AG09319 (cell line): ENCODE measurements around the gene USP6.
A peak's percentile ranks its signal among the peaks of the same experiment; 100 is the strongest.
"Not testable (repeated sequence)": the region's sequence is repeated elsewhere in the genome, so short reads cannot be mapped to it uniquely, and the experiment has no call there.

Experiments used
- DNase-seq: peaks from one replicate; pipeline ENCODE4 v3.0.0-alpha.2; 2010; ENCODE audit warnings: low read depth; ENCODE audit errors: extremely low read depth
- CTCF ChIP-seq: IDR thresholded peaks from 2 replicates; pipeline ENCODE4 v1.5.1; 2011; ENCODE audit warnings: low read depth, mild to moderate bottlenecking, inconsistent platforms, low read length, moderate library complexity

The USP6 gene

DNA sequence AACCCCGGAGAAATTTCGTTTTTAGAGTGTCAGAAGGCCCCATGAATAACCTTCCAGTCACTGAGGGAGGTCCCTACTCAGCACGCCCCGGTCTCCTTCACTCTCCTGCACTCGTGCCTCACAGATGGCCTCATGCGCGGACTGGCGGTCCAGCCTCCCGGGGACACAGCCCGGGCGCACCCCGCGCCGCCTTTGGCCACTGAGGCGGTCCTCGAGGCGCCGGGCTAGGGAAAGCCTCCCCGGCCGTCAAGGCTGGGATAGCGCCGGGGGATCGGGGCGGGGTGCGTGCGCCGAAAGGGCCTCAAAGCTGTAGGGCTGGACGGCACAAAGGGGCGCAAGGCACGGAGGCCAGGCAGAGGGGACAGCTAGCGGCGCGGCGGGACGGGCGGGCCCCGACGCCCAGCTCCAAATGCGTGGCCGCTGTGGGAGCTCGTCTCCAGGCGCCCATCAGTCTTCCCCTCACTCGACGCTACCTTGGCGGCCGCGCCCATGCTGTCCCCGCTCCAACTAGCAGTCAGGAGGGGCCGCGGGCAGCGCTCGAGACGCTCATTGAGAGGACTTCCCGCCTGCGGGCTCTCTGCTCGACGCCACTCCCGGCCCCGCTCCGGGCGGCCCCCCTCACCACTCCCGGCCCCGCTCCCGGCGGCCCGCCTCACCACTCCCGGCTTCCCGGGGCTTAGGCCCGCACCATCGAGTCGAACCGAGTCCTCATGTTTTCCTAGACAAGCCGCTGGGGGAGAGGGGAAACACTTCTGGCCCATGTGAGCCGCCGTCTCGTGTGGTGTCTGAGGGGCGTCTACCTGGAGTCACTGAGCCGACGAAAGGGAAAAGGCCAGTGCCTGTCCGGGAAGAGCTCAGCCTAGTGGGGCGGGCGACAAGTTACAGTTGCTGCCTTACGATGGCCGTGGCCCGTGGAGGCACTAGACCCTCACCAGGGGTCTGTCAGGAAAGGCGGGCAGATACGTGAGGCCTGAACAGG is at the start of gene USP6:
Gene USP6, plus strand, starts transcription at position 360 of the 979 bp plus-strand sequence. CDS start 14,336 bp downstream, outside the sequence.
- no peak for DNase-seq

GRCh38 chr17:5068236-5068635 is 47.6 kb upstream of the USP6 start:
- no peak for DNase-seq
- TF ChIP-seq CTCF: no peak

More for the DNA sequence above, at the start of gene USP6:
- TF ChIP-seq CTCF: no peak

- no peak for DNase-seq
- TF ChIP-seq CTCF: no peak
These were observed 46.1 kb upstream of the USP6 start for GRCh38 chr17:5069724-5070123.

GRCh38 chr17:5075472-5075871 is 40.4 kb upstream of the USP6 start:
- not testable (repeated sequence) for DNase-seq

DNA sequence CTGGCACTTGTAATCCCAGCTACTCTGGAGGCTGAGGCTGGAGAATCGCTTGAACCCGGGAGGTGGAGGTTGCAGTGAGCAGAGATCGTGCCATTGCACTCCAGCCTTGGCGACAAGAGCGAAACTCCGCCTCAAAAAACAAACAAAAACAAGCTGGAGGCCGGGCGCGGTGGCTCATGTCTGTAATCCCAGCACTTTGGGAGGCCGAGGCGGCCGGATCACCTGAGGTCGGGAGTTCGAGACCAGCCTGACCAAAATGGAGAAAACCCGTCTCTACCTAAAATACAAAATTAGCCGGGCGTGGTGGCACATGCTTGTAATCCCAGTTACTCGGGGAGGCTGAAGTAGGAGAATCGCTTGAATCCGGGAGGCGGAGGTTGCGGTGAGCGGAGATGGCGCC is 38.6 kb upstream of the USP6 start:
- not testable (repeated sequence) for DNase-seq

DNA sequence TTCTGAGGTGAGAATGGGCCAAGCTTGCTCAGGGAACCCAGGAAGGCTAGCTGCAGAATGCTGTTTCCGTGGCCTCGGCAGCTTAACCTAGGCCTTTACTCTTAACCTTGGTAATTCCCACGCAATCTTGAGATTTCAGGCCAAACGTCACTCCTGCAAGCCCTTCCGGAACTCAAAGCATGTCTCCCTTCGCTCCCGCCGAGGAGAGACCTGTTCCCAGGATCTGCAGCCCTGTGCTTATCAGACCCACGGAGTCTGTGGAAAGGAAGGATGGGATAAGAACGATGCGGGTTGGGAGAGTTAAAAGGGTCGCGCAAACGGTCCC is 38.1 kb upstream of the USP6 start:
- TF ChIP-seq CTCF: no peak
- no peak for DNase-seq

GRCh38 chr17:5078106-5079028 is 37.5 kb upstream of the USP6 start, which contains the start of gene ZFP3:
ZFP3 (plus strand) TSS chr17:5078467; CDS start chr17:5091505, 13,038 bp downstream.
- peak; percentile 35 for DNase-seq
- peak; percentile 1; the same call in 1 of the 2 replicates for TF ChIP-seq CTCF

- no peak for TF ChIP-seq CTCF
- DNase-seq: no peak
These were observed 35.2 kb upstream of the USP6 start for GRCh38 chr17:5080591-5080990.
